Mucosa of descending colon (tissue), 3 donors: Measurements from ENCODE around the gene RGS7BP. TPM values are rescaled to one million over a fixed set of nuclear protein-coding genes. Genes with fewer than 3 reads are reported as not detected.

Experiments
- ATAC-seq: fragments of 200-7000 bp; cut with Tn5 transposase; one replicate; pipeline ENCODE4 v1.9.1; 2020; ENCODE audit warnings: mild to moderate bottlenecking, moderate library complexity
- DNase-seq, 3 donors: peaks; one replicate each; pipeline ENCODE4 v3.0.0-alpha.2; 2020
- H3K36me3 ChIP-seq: fragments of 200-600 bp; one replicate; pipeline ENCODE4 v1.8.0; 2021; ENCODE audit warnings: low read depth, mild to moderate bottlenecking
- H3K4me1 ChIP-seq: fragments of 200-600 bp; one replicate; pipeline ENCODE4 v1.8.0; 2021; ENCODE audit warnings: low read depth, mild to moderate bottlenecking
- H3K4me3 ChIP-seq: fragments of 200-600 bp; one replicate; pipeline ENCODE4 v1.8.0; 2021; ENCODE audit warnings: mild to moderate bottlenecking
- H3K9me3 ChIP-seq: fragments of 200-600 bp; one replicate; pipeline ENCODE4 v1.8.0; 2021; ENCODE audit warnings: mild to moderate bottlenecking
- intact Hi-C, 2 donors: fragments of 100-400 bp; cut with DNase I in 1 of 2; cut with micrococcal nuclease in 1 of 2; formaldehyde crosslinking; loops; one replicate each; pipeline versions ENCODE4 v1.11.0 to v1.11.1; 2022; cut with DNase I, micrococcal nuclease
- total RNA-seq, 3 donors: library from RNA; stranded (reverse); fragmentation: NEBNext Ultra II Directional in 2 of 3; extraction: Animal tissue kit (Norgen Biotek cat#: 25700) in 2 of 3; gene quantifications; one replicate each; pipeline versions ENCODE4 v1.2.1 to v1.2.4, GENCODE V29; 2021 to 2023
- TF ChIP-seq, protein P1 (sequence below): fragments of 200-600 bp; IDR thresholded peaks from one replicate; pipeline ENCODE4 v1.8.0; 2022; ENCODE audit warnings: antibody characterized with exemption, mild to moderate bottlenecking
- donor health status: DM: no; HTN: no; CAD: no; lungs with moderate emphysema.
- donor health status: DM: no; HTN: no; CAD: no.
- donor health status: DM: no; HTN: yes; CAD: no.

The RGS7BP gene
- total RNA-seq, 3 donors from 2014 or later: 0.38 to 1.6 (median 0.63) TPM

DNA sequence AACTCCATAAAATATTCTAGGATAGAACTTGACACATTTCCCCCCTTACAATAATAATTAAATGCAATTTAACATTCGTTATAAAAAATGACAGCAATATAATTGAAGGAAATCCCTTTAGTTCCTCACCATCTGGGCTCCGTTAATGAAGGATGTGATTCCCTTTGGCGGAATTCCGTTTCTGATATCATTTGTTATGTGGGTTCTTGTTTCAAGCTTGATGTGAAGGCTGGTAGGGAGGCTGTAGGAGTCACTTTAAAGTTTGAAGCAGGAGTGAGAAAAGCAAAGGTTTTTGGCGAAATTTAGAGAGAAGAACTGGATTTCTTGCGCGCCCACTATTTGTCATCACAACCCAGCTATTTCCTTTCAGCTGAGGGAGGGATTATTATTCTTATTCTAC lies 4.0 kb downstream of the RGS7BP start:
- intact Hi-C loops: no loop called here
- TF ChIP-seq, protein P1, sequence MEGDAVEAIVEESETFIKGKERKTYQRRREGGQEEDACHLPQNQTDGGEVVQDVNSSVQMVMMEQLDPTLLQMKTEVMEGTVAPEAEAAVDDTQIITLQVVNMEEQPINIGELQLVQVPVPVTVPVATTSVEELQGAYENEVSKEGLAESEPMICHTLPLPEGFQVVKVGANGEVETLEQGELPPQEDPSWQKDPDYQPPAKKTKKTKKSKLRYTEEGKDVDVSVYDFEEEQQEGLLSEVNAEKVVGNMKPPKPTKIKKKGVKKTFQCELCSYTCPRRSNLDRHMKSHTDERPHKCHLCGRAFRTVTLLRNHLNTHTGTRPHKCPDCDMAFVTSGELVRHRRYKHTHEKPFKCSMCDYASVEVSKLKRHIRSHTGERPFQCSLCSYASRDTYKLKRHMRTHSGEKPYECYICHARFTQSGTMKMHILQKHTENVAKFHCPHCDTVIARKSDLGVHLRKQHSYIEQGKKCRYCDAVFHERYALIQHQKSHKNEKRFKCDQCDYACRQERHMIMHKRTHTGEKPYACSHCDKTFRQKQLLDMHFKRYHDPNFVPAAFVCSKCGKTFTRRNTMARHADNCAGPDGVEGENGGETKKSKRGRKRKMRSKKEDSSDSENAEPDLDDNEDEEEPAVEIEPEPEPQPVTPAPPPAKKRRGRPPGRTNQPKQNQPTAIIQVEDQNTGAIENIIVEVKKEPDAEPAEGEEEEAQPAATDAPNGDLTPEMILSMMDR: no peak
- H3K9me3 ChIP-seq: no peaks in the 10 kb centered on the region
- DNase-seq (no peak), ATAC-seq (no peak)
- no peaks in the 10 kb centered on the region for H3K36me3 ChIP-seq
- no peaks in the 10 kb centered on the region for H3K4me1 ChIP-seq
- H3K4me3 ChIP-seq: no peak overlapping the region

DNA sequence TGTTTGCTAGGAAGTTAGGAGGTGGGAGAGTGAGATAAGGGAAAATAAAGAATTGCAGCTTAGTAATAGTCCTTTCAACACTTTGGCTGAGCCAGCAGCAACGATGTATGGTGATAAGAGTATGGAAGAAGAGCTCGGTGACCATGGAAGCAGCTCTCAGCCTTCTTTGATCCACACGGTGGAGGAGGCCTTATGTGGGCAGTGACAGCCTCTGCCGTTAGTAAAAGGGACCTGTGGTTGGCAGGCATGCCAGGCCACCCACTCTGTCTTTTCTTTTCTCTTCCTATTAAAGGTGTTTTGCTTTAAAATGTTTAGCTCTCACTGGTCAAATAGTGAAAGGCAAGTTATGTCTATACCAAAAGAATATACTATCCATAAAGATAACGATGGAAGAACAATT lies 7.7 kb downstream of the RGS7BP start:
- TF ChIP-seq, protein P1: no peak
- H3K36me3 ChIP-seq: no peaks in the 10 kb centered on the region
- H3K4me3 ChIP-seq: no peak overlapping the region
- DNase-seq (no peak), ATAC-seq (no peak)
- intact Hi-C loops: no loop called here
- no peaks in the 10 kb centered on the region for H3K9me3 ChIP-seq
- no peaks in the 10 kb centered on the region for H3K4me1 ChIP-seq

DNA sequence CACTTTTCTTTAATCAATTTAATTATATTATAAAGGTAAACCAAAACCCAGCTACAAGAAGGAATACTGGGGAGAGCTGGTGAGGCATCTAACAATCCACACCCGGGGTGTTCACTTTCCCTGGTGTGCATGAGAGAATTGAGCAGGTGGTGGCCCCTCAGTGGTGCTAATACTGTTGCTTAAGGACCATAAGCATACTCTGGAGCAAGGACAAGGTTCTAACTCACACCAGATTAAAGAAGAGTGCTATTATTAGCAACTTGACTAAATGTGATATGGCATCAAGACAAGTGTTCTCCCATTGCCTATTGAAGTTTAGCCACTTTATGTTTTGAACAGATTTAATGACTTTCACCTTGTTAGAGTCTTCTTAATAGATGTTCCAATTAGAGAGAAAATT lies 8.8 kb downstream of the RGS7BP start:
- intact Hi-C loops: no loop called here
- H3K4me3 ChIP-seq: no peak overlapping the region
- DNase-seq (no peak), ATAC-seq (no peak)
- H3K36me3 ChIP-seq: no peaks in the 10 kb centered on the region
- TF ChIP-seq, protein P1: no peak
- no peaks in the 10 kb centered on the region for H3K4me1 ChIP-seq
- H3K9me3 ChIP-seq: no peaks in the 10 kb centered on the region

DNA sequence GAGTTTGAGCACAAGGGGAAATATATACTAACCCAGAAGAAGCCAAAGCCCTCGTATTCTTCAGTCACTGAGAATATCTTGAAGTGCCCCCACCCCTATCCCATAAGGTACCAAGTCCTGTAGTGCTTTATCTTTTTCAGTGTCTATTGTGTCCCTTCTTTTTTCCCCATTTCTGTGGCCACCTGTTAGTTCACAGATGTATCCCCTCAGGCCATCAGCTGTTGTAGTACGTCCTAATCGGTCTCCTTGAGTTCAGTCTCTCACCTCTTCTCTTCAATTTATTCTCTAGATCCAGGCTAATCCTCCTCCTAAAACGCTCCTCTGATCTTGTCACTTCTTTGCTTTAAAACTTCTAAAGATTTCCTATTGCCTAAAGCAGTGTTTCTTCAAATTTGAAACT lies 10.4 kb downstream of the RGS7BP start:
- intact Hi-C loops: no loop called here
- Histone ChIP-seq H3K4me3 (no peak overlapping the region), H3K9me3 (no peaks in the 10 kb centered on the region), H3K4me1 (no peaks in the 10 kb centered on the region), H3K36me3 (no peaks in the 10 kb centered on the region)
- DNase-seq: no peak
- no peak for ATAC-seq
- TF ChIP-seq, protein P1: no peak

GRCh38 chr5:64518793-64519192 lies 13.0 kb downstream of the RGS7BP start:
- ATAC-seq: no peak
- intact Hi-C loops: no loop called here
- H3K4me3 ChIP-seq: no peak overlapping the region
- TF ChIP-seq, protein P1: no peak
- H3K4me1 ChIP-seq: no peaks in the 10 kb centered on the region
- H3K36me3 ChIP-seq: no peaks in the 10 kb centered on the region
- DNase-seq: no peak
- H3K9me3 ChIP-seq: no peaks in the 10 kb centered on the region

DNA sequence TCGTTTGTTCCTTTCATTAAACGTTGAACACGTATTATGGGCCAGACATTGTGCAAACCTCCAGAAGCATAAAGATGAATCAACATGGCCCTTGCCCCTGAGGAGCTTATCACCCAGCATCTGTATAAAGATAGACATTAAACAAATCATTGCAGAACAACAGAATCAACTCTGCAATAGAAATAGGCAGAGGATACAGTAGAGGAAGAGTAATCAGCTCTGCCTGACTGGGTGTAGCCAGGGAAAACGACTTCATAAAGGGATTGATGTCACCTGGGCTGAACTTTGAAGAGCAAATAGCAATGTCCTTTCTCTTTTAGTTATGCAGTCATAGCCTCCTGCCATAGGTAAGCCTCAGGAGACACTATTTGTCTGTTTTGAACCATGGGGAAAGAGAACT lies 13.4 kb downstream of the RGS7BP start:
- DNase-seq: no peak
- intact Hi-C loops: no loop called here
- TF ChIP-seq, protein P1: no peak

More for the DNA sequence above, 13.4 kb downstream of the RGS7BP start:
- no peak for ATAC-seq
- H3K4me1 ChIP-seq: no peaks in the 10 kb centered on the region
- H3K9me3 ChIP-seq: no peaks in the 10 kb centered on the region
- no peak overlapping the region for H3K4me3 ChIP-seq
- no peaks in the 10 kb centered on the region for H3K36me3 ChIP-seq
